Tongue (tissue), 3 donors: ENCODE results near the gene SOSTDC1. TPM values are rescaled to one million over a fixed set of nuclear protein-coding genes. Genes with fewer than 3 reads are reported as not detected.

ENCODE experiments used
- DNase-seq: peaks from one replicate; pipeline ENCODE4 v3.0.0-alpha.2; 2015
- small RNA-seq: library from RNA; depleted of rRNA; stranded (forward); fragments of <200 nt; gene quantifications from one replicate; pipeline ENCODE3, GENCODE V24; 2014; ENCODE audit warnings: low replicate concordance
- total RNA-seq: library from RNA; depleted of rRNA; stranded (reverse); fragments of >200 nt; gene quantifications from one replicate; pipeline ENCODE4 v1.2.3, GENCODE V29; 2014

SOSTDC1 gene
- total RNA-seq, 1 donor from 2014 or later, result 21.8 TPM

GRCh38 chr7:16417906-16418305 lies 47.6 kb downstream of the SOSTDC1 start:
- DNase-seq, result no peak

GRCh38 chr7:16416289-16417282 lies 49.0 kb downstream of the SOSTDC1 start:
- no peak for DNase-seq

- peak; percentile 91 for DNase-seq
Observed at GRCh38 chr7:16412274-16413254, 53.0 kb downstream of the SOSTDC1 start.

Small RNA genes within 50 kb of the gene (small RNA-seq; reads per million reads assigned to genes)
- not detected for gene AC005014.3

Other genes with a start within 250 kb of the SOSTDC1 start
- 6.9 TPM for gene CRPPA, start 44.2 kb downstream of the SOSTDC1 start, total RNA-seq
- gene LRRC72, start 61.1 kb upstream of the SOSTDC1 start, total RNA-seq, result not detected
- gene ANKMY2, start 180.0 kb upstream of the SOSTDC1 start, total RNA-seq, result 33.5 TPM
- gene BZW2, start 180.4 kb upstream of the SOSTDC1 start, total RNA-seq, result 210 TPM